Stimulated activated memory B cell treated with anti-CD40 and anti-IgM and Interleukin-4, amounts not matched to agents 10 μg/mL and 1 μg/mL and 100 μg/mL, for 72 hours (primary cell): ENCODE measurements around the gene NFIX.
"Not testable (repeated sequence)": the region's sequence is repeated elsewhere in the genome, so short reads cannot be mapped to it uniquely, and the experiment has no call there.

ENCODE experiments used
- ATAC-seq: fragments of 150-1000 bp; cut with Tn5 transposase; 2 replicates; pipeline ENCODE4 v1.10.0; 2021
- H3K27ac Mint-ChIP-seq: one replicate; pipeline ENCODE4 v1.8.0; 2022; ENCODE audit warnings: mild to moderate bottlenecking, mixed read lengths
- H3K27me3 Mint-ChIP-seq: one replicate; pipeline ENCODE4 v1.8.0; 2022; ENCODE audit warnings: mixed read lengths
- H3K36me3 Mint-ChIP-seq: one replicate; pipeline ENCODE4 v1.8.0; 2022; ENCODE audit warnings: mixed read lengths
- H3K4me1 Mint-ChIP-seq: one replicate; pipeline ENCODE4 v1.8.0; 2022; ENCODE audit warnings: mixed read lengths
- H3K4me3 Mint-ChIP-seq: one replicate; pipeline ENCODE4 v1.8.0; 2022; ENCODE audit warnings: mild to moderate bottlenecking, moderate library complexity, mixed read lengths
- H3K9me3 Mint-ChIP-seq: one replicate; pipeline ENCODE4 v1.8.0; 2022; ENCODE audit warnings: mixed read lengths

The NFIX gene

DNA sequence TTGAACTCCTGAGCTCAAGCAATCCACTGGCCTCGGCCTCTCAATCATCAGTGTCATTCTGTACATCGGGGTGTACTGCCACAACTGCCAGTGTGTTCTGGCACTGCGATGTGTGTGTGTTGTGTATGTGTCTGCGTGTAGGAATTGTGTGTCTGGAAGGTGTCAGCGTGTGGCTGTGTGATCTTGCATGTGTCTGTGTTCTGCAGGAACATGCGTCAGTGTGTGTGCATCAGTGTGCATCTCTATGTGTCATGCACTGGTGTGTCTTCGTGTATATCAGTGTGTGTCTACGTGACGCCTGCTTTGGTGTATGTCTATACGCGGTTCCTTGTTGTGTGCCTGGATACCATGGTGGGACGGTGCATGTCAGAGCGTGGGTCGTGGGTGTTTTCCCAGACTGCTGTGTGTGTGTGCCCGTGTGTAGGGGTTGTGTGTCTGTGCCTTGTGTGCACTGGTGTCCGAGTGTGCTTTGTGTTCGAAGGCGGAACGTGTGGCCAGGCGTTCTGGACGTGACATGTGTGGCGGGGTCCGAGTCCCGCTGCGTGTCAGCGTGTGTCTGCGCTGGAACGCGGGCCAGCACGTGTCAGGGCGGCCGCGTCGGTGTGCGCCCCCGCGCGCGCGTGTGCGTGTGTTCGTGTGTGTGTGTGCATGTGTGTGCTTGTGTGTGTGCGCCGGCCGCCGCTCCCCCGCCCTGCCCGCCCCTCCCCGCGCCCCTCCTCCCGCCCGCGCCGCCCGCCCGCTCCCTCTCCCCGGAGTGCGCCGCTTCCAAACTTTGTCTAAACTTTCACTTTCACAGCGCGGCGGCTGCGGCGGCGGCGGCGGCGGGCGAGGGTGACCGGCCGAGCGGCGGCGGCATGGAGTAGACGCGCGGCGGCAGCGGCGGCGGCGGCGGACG lies at the start of gene NFIX:
Gene NFIX (plus strand): TSS at position 775 of the 895 bp plus-strand sequence. CDS start 363 bp downstream, outside the sequence.
- H3K4me1 Mint-ChIP-seq, result peaks cover 11% of the 10 kb centered on the region
- peaks cover 14% of the 10 kb centered on the region for H3K27me3 Mint-ChIP-seq
- no peaks in the 10 kb centered on the region for H3K36me3 Mint-ChIP-seq
- H3K9me3 Mint-ChIP-seq, result no peaks in the 10 kb centered on the region
- H3K27ac Mint-ChIP-seq, result peak within 1 kb of the TSS; percentile 65
- ATAC-seq, result peak; percentile 40
- peak within 1 kb of the TSS; percentile 83 for H3K4me3 Mint-ChIP-seq

DNA sequence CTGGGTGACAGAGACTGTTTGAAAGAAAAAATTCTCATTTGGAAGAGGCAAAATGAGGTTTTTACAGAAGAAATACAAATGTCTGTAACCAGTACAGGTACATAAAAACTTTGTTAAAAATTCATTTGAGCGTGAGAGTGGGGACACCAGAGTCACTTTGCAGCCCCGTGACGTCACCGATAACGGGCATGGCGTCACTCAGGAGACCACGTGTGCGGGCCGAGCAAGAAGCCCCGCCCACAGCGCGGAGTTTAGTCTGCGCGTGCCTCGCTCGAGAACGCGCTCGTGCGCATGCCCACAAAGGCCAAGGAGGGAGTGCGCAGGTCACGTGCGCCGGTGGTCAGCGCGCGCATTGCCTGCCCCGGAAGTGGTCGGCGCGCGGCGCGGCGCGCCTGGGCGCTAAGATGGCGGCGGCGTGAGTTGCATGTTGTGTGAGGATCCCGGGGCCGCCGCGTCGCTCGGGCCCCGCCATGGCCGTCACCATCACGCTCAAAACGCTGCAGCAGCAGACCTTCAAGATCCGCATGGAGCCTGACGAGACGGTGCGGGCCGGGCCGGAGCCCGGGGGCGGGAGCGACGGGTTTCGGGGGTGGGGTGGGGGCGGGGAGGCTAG lies 49.7 kb upstream of the NFIX start, which contains the start of gene RAD23A:
Gene RAD23A (plus strand): TSS at position 384 of the 613 bp plus-strand sequence. CDS start 87 bp downstream, at position 471.
- peak; percentile 93 for ATAC-seq
- H3K4me3 Mint-ChIP-seq, result peak within 1 kb of the TSS; percentile 98
- H3K27ac Mint-ChIP-seq, result peak within 1 kb of the TSS; percentile 99
- no peaks in the 10 kb centered on the region for H3K27me3 Mint-ChIP-seq
- peaks cover 76% of the 10 kb centered on the region for H3K36me3 Mint-ChIP-seq
- H3K9me3 Mint-ChIP-seq, result no peaks in the 10 kb centered on the region
- H3K4me1 Mint-ChIP-seq, result peaks cover 65% of the 10 kb centered on the region

DNA sequence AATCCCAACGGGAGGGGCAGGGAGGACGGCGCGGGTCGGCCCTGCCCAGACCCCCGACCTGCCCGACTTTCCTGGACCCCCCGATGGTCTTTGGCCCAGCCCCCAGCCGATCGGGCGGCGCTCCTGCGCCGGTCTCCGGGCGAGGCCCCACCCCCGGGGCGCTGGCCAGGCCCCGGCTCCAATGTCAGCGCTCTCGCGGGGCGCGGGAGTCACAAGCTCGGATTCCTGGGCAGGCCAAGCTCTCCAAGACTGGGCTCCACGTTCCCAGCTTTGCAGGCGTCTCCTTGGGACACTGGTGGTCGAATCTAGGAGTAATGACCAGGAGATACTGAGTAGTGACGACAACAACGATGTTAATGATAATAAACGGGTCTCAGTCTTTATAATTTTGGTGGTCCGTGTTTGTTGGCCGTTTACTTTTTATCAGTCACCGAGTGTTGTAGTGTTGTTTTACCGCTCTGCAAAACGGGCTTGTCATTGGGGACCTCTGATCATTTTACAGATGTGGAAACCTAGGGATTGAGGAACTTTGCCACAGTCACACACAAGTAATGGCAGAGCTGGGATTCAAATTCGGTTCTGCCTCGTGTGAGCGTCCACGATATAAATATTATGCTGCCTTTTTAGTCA lies 49.1 kb upstream of the NFIX start:
- peak; percentile 81 for ATAC-seq
- Mint-ChIP-seq H3K9me3 (no peaks in the 10 kb centered on the region), H3K4me3 (peak overlapping the region; percentile 98), H3K36me3 (peaks cover 75% of the 10 kb centered on the region), H3K4me1 (peaks cover 59% of the 10 kb centered on the region), H3K27ac (peak overlapping the region; percentile 99), H3K27me3 (no peaks in the 10 kb centered on the region)

DNA sequence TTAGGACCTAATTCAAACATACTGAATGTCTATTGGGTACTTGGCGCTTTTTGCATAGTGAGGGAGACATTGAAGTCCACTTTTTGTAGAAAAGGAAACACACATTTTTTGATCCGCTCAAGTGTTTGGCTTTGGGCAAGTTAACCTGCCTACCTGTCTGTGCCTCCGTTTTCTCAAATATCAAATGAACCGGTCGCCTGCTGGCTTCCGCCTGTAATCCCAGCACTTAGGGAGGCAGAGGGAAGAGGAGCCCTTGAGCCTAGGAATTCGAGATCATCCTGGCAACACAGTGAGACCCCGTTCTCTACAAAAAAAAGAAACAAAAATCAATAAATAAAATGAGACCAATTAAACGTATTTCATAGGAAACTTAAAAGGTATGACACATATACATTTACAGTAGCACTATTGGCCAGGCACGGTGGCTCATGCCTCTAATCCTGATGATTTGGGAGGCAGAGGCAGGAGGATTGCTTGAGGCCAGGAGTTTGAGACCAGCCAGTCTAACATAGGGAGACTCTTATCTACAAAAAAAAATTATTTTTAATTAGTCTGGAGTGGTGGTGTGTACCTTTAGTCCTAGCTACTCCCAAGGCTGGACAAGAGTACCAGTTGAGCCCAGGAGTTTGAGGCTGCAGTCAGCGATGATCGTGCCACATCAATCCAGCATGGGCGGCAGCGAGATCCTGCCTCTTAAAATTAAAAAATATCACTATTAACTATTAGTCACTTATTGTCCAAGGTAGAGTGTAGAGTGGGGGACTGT lies 48.4 kb upstream of the NFIX start:
- peak overlapping the region; percentile 99 for H3K27ac Mint-ChIP-seq

DNA sequence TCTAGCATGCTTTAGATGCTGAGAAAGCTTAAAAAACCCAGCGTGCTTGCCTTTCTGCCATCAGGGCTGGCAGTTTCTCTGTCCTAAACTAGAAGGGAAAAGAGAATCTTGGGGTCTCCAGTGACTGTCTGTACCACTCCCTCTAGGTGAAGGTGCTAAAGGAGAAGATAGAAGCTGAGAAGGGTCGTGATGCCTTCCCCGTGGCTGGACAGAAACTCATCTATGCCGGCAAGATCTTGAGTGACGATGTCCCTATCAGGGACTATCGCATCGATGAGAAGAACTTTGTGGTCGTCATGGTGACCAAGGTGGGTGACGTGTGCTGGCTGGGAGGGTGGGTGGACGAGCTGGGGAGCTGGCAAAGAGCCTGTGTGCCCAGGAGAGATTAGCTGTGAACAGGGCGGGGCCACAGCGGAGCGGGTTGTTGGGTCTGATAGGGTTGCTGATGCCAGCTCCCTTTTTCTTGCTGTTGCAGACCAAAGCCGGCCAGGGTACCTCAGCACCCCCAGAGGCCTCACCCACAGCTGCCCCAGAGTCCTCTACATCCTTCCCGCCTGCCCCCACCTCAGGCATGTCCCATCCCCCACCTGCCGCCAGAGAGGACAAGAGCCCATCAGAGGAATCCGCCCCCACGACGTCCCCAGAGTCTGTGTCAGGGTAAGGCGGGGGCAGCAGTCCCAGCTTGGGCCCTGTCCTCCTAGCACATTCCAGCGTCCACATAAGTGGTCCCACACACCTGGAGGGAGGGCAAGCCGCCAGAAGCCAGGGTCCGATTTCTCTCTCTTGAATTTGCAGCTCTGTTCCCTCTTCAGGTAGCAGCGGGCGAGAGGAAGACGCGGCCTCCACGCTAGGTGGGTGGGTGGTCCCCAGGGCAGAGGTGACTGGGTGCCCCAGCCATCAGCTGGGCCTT lies 47.3 kb upstream of the NFIX start:
- Mint-ChIP-seq H3K27me3 (no peaks in the 10 kb centered on the region), H3K4me3 (no peak overlapping the region), H3K36me3 (peaks cover 73% of the 10 kb centered on the region), H3K4me1 (peaks cover 51% of the 10 kb centered on the region), H3K9me3 (no peaks in the 10 kb centered on the region), H3K27ac (no peak overlapping the region)
- ATAC-seq, result no peak

More for the DNA sequence above, 48.4 kb upstream of the NFIX start:
- H3K27me3 Mint-ChIP-seq, result no peaks in the 10 kb centered on the region
- H3K4me1 Mint-ChIP-seq, result peaks cover 52% of the 10 kb centered on the region
- H3K4me3 Mint-ChIP-seq, result peak overlapping the region; percentile 98
- peaks cover 76% of the 10 kb centered on the region for H3K36me3 Mint-ChIP-seq
- no peak for ATAC-seq
- no peaks in the 10 kb centered on the region for H3K9me3 Mint-ChIP-seq

DNA sequence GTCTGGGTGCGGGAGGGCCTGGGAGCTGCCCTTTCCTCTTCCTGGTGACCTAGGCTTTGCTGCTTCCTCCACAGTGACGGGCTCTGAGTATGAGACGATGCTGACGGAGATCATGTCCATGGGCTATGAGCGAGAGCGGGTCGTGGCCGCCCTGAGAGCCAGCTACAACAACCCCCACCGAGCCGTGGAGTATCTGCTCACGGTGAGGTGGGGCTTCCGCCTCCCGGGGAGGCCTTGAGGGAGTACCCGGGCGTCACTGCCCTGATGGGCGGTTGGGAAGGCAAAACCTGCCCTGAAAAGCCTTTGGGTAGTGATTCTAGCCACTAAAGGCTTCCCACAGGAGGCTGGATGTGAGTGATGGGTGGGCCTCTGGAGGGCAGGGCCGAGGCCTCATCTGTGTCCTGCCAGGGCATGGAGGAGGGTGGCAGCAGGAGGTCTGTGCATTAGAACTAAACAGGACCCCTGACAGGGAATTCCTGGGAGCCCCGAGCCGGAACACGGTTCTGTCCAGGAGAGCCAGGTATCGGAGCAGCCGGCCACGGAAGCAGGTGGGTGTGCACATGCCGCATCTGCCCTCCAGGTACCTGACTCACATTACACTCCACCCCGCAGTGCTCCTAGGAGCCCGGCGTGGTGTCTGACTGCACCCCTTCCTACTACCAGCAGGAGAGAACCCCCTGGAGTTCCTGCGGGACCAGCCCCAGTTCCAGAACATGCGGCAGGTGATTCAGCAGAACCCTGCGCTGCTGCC lies 46.5 kb upstream of the NFIX start:
- no peaks in the 10 kb centered on the region for H3K9me3 Mint-ChIP-seq
- ATAC-seq, result no peak
- H3K36me3 Mint-ChIP-seq, result peaks cover 73% of the 10 kb centered on the region
- no peak overlapping the region for H3K4me3 Mint-ChIP-seq
- no peak overlapping the region for H3K27ac Mint-ChIP-seq
- H3K27me3 Mint-ChIP-seq, result no peaks in the 10 kb centered on the region
- H3K4me1 Mint-ChIP-seq, result peaks cover 51% of the 10 kb centered on the region

DNA sequence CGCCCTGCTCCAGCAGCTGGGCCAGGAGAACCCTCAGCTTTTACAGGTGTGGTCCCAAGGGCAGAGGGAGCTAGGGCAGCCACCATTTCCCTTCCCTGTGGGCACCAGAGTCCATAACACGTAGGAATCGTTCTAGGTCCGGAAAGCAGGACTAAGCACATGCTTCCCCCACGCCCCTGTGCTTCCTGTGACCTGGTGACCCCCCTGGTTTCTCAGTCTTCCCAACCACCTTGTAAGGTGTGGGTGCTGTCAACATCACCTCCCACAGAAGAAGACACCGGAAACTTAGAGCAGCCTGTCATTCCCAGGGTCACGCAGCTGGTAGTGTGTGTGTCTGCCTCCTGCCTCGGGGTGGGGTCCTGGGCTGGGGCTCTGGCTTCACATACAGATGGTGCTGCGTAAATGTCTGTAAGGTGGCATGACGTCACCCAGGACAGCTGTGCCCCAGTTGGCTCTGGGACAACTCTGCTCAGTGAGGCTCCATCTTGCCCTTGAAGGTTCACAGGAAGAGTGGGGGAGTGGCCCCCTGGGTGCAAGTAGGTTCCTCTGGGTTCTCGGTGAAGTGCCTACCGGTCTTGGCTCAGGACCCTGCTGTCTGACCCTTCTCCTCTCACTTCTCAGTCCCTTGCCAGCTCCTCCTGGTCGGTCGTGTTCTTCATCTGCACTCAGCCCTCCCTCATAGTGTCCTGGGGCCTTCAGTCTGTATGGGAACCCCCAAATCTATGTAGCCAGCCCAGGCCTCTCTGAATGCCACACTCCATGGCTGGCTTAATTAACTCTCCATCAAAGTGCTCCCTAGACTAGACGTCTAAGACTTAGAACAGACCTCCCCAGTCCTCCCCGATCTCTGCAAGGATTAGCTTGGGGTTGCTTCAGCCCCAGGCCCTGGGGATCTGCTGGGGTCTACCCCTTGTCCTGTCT lies 45.7 kb upstream of the NFIX start:
- Mint-ChIP-seq H3K4me3 (no peak overlapping the region), H3K36me3 (peaks cover 72% of the 10 kb centered on the region), H3K4me1 (peaks cover 51% of the 10 kb centered on the region), H3K27me3 (no peaks in the 10 kb centered on the region), H3K27ac (no peak overlapping the region), H3K9me3 (no peaks in the 10 kb centered on the region)
- ATAC-seq, result no peak

DNA sequence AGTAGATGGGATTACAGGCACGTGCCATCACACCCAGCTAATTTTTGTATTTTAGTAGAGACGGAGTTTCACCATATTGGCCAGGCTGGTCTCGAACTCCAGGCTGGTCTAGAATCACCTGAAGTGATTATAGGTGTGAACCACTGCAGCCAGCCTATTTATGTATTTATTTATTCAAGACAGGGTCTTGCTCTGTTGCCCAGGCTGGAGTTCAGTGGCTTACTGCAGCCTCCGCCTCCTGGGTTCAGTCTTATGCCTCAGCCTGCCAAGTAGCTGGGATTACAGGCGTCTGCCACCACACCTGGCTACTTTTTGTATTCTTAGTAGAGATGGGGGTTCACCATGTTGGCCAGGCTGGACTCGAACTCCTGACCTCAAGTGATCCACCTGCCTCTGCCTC lies 43.2 kb upstream of the NFIX start:
- H3K4me3 Mint-ChIP-seq, H3K27me3 Mint-ChIP-seq, ATAC-seq, H3K9me3 Mint-ChIP-seq: not testable (repeated sequence)
- Mint-ChIP-seq H3K27ac (peak overlapping the region; percentile 11), H3K36me3 (peaks cover 63% of the 10 kb centered on the region), H3K4me1 (peaks cover 53% of the 10 kb centered on the region)

DNA sequence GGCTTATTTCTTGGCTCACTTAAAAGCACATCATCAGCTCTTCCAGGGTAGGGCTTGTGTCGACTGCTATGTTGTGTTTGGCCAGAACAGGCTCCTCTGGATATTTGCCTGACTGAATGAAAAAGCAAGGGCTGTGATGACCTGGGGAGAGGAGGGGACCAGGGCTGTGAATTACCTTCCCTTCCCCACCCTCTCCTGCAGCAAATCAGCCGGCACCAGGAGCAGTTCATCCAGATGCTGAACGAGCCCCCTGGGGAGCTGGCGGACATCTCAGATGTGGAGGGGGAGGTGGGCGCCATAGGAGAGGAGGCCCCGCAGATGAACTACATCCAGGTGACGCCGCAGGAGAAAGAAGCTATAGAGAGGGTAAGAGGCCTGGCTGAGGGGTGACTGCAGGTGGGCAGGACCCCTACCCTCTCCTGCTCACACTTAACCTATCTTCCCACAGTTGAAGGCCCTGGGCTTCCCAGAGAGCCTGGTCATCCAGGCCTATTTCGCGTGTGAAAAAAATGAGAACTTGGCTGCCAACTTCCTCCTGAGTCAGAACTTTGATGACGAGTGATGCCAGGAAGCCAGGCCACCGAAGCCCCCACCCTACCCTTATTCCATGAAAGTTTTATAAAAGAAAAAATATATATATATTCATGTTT lies 42.7 kb upstream of the NFIX start:
- Mint-ChIP-seq H3K9me3 (no peaks in the 10 kb centered on the region), H3K36me3 (peaks cover 63% of the 10 kb centered on the region), H3K27me3 (no peaks in the 10 kb centered on the region), H3K4me3 (no peak overlapping the region), H3K27ac (no peak overlapping the region), H3K4me1 (peaks cover 52% of the 10 kb centered on the region)
- no peak for ATAC-seq

DNA sequence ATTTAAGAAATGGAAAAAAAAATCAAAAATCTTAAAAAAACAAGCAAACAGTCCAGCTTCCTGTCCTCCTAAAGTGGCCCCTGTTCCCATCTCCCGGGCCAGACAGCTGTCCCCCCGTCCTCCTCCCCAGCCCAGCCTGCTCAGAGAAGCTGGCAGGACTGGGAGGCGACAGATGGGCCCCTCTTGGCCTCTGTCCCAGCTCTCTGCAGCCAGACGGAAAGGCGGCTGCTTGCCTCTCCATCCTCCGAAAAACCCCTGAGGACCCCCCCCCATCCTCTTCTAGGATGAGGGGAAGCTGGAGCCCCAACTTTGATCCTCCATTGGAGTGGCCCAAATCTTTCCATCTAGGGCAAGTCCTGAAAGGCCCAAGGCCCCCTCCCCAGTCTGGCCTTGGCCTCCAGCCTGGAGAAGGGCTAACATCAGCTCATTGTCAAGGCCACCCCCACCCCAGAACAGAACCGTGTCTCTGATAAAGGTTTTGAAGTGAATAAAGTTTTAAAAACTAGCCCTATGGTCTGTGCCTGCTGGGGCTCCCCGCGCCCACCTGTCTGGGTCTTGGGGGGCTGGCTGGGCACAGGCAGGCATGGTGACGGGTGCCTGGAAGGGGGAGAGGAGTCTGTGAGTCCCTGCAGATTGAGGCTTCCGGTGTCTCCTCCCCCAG lies 42.0 kb upstream of the NFIX start:
- Mint-ChIP-seq H3K27ac (peak overlapping the region; percentile 98), H3K9me3 (no peaks in the 10 kb centered on the region), H3K4me1 (peaks cover 52% of the 10 kb centered on the region), H3K27me3 (no peaks in the 10 kb centered on the region), H3K4me3 (no peak overlapping the region), H3K36me3 (peaks cover 57% of the 10 kb centered on the region)
- no peak for ATAC-seq

DNA sequence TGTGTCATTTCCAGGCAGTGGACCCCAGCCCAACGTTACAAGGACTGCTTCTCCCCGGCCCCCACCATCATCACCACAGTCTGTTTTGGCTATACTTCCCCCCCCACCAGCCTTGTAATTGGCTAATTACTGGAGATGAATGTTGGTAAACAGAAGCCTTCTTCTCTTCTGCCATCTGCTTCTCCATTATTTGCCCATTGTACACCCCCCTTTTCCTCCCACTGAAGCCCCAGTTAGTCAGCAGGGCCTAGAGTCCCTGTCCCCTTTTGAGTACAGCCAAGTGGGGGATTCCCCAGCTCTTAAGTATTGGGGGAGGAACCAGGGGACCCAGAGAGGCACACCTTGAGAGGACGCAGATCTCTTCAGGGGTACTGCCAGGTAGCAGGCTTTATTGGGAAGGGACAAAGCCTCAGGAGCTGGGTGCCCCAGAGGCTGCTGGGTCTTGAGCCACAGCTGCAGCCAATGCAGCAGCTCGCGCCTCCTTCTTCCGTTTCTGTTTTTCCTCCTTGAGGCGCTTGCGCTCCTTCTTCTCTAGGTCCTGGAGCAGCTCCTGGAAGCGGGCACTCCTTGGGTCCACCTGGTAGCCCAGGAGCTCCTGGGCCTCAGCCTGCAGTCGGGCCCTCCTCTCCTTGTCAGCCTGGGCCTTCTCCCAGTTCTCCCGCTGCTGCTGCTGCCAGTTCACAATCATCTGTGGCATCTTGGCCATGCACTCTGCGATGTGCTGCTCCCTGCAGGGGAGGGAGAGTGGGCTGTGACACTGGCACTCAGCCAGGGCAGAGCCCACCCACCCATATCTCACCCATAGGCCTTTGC lies 41.3 kb upstream of the NFIX start:
- Mint-ChIP-seq H3K36me3 (peaks cover 53% of the 10 kb centered on the region), H3K4me3 (no peak overlapping the region), H3K27me3 (no peaks in the 10 kb centered on the region), H3K9me3 (no peaks in the 10 kb centered on the region), H3K27ac (peak overlapping the region; percentile 98), H3K4me1 (peaks cover 52% of the 10 kb centered on the region)
- no peak for ATAC-seq
